Rectal smooth muscle tissue (tissue), 1 donor: ENCODE data around the gene EXT2.

Source experiments
- H3K27ac ChIP-seq: one replicate; pipeline ENCODE4 v1.7.0; 2013; ENCODE audit warnings: low read depth, low read length, inconsistent platforms
- H3K27me3 ChIP-seq: one replicate; pipeline ENCODE4 v1.7.0; 2013; ENCODE audit warnings: low read length; ENCODE audit not compliant: control insufficient read depth, insufficient read depth
- H3K36me3 ChIP-seq: one replicate; pipeline ENCODE4 v1.7.0; 2013; ENCODE audit warnings: low read length; ENCODE audit not compliant: control insufficient read depth, insufficient read depth
- H3K4me1 ChIP-seq: one replicate; pipeline ENCODE4 v1.7.0; 2013; ENCODE audit warnings: low read length; ENCODE audit not compliant: control insufficient read depth, insufficient read depth
- H3K4me3 ChIP-seq: one replicate; pipeline ENCODE4 v1.7.0; 2013; ENCODE audit warnings: low read length
- H3K9ac ChIP-seq: one replicate; pipeline ENCODE4 v1.7.0; 2013; ENCODE audit warnings: low read length

The EXT2 gene

DNA sequence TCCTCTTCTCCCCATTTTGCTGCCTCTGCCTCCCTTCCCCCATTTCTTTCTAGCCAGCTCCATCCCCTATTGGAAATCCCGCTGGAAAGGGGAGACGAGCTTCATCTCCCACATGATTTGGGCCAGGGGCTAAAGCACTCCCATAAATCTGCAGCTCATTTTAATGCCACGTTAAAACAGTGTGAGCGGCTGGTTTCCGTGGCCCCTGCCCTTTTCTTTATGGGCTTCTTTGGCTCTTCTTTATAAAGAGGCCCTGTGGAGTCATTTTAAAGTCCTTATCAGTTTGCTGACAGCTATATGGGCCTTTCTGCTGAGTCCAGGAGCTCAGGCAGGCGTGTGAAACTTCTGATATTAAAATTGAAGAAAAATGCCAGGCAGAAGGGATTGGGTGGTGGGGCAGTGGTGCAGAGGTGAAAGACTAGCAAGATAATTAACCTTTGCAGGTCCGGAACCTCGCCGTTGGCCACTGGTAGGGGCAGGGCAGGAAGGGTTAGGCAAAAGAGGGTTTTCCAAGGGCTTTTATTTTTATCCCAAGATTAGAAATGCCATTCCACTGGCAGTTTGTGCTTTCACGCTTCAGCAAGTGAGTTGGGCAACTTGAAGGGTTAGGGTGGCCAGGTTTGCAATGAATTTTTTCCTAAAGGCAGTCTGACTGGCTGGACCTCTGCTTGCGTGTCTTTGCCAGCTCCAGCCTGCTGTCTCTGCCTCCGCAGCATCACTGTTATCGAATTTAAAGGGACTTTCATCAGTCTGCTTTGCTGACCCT lies 44.3 kb downstream of the EXT2 start:
- Histone ChIP-seq H3K36me3 (no peaks in the 10 kb centered on the region), H3K9ac (no peak overlapping the region), H3K27me3 (no peaks in the 10 kb centered on the region), H3K4me1 (no peaks in the 10 kb centered on the region), H3K27ac (no peak overlapping the region), H3K4me3 (no peak overlapping the region)

DNA sequence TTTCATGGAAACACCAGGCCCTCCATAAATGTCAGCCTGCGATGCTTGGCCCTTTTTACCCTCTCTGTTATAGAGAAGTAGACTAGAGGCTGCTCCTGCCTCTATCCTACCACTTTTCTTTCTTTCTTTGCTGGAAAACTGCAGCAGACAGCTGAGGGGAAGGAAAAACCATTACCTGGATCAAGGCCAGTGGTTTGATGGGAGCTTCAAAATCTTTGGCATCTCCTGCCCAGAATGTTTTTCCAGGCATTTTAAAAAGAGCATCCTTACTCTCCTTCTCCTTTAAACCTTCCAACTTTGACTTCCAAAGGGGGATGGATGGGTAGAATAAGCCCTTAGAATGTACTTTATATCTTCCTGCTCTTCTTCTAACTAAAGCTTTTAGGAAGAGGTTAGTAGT lies 44.9 kb downstream of the EXT2 start:
- H3K36me3 ChIP-seq, result no peaks in the 10 kb centered on the region
- H3K4me1 ChIP-seq, result no peaks in the 10 kb centered on the region
- no peak overlapping the region for H3K4me3 ChIP-seq
- no peak overlapping the region for H3K9ac ChIP-seq
- H3K27ac ChIP-seq, result no peak overlapping the region
- no peaks in the 10 kb centered on the region for H3K27me3 ChIP-seq

DNA sequence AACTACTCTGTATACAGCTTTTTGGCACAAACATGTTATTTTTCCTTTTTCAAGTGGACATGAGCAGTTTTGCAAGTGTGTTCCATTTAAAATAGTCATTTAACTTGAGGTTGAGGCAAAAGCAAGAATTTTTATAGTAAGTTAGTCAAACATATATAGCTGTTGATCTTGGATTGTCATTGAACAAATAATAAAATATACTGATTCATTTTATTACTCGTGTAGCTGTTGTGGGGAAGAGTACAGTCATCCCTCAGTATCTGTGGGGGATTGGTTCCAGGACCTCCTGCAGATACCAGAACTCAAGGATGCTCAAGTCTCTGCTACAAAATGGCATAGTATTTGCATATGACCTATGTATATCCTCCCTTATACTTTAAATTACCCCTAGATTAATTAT lies 45.3 kb downstream of the EXT2 start:
- no peaks in the 10 kb centered on the region for H3K27me3 ChIP-seq
- H3K36me3 ChIP-seq, result no peaks in the 10 kb centered on the region
- no peak overlapping the region for H3K9ac ChIP-seq
- H3K27ac ChIP-seq, result no peak overlapping the region
- H3K4me1 ChIP-seq, result no peaks in the 10 kb centered on the region
- no peak overlapping the region for H3K4me3 ChIP-seq

DNA sequence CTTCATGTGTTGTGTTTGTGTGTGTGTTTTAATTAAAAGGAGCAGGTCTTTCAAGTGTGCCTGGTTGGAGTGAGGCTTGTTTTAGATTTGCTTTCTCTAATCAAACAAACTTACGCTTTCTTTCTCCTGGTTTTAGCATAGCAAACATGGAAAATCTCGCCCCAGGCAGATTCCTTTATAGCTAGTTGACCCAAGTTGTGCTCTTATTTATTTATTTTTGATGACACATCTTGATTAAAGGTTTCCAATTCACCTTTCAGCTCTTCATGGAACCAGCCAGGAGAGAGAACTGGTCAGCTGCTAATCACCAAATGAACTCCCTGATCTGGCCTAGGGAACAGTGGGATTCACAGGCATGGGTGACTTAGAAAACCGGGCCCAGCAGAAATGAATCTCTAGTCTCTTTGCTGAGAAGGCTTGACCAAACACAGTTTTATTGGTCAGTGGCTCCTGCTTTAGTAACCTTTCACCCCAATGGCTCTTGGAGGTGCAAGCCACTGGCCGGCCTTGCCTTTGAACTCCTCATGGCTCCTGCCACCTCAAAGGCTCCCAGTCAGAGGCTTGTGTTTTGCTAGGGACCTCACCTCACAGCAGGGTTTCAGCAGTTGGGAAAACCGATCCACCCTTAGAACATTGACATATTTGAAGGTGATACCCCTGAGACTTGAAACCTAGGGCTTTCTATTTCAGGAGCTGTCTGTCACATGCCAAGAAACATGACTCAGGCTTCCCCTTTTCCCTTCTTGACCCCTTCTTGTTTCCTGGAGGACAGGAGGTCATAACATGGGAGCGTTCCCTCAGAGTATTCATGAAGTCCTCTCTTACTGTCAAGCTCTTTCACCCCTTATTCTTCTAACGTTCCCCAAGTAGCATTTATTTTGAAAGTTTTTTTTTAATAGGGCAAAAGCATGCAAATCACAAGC lies 48.8 kb downstream of the EXT2 start:
- no peak overlapping the region for H3K4me3 ChIP-seq
- no peak overlapping the region for H3K27ac ChIP-seq
- H3K4me1 ChIP-seq, result no peaks in the 10 kb centered on the region
- H3K36me3 ChIP-seq, result no peaks in the 10 kb centered on the region
- no peaks in the 10 kb centered on the region for H3K27me3 ChIP-seq
- no peak overlapping the region for H3K9ac ChIP-seq

DNA sequence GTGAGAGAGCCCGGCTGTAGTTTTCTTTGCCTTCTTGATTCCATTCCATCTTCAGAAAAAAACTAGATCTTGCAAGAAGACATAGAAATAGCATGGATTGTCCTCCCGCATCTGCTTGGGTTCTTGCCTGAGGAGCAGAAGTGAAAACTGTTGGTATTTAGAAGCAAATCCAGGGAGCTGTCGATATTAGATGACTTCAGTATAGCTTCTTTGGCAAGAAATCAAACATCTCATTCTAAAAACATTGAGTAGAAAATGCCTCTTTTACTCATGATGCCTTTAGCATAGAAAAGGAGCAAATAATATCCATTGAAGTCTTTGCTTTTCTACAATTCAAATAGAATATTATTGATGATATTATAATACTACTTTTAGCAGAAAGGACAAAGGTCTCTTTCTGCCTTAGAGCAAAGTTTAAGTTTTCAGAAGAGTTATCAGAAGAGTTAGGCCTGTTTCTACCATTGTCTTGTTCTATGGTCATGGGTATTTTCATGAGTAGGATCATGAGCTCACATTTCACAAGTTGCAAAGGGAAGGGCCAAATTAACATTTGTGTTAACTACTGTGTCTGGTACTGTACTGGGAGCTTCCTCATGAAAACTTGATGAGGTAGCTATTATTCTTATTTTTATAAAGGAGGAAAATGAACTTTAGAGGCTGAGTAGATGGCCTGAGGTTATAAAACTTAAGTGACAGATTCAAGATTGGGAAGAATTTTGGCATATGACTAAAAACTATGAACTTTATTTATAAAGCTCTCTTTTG lies 49.7 kb downstream of the EXT2 start:
- Histone ChIP-seq H3K4me1 (no peaks in the 10 kb centered on the region), H3K27ac (no peak overlapping the region)

DNA sequence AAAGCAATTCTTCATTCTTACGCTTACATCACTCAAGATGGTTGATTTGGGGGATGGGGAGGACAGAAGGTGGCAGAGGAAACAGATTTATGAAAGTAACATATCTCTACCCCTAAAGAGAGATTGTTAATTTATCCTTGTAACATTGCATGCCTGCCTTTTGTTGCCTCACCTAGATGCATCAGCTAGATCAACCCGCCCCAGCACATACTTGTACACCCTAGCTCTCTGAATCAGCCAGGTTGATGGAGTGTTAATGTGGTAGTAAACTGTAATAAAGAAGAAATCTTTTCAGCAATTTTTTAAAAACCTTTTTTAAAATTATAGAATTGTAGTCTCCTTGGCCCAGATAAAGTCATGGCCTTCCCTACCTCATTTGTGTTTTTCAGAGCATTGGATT lies 51.5 kb downstream of the EXT2 start:
- Histone ChIP-seq H3K4me1 (no peaks in the 10 kb centered on the region), H3K9ac (no peak overlapping the region), H3K27ac (no peak overlapping the region), H3K36me3 (peaks cover 2% of the 10 kb centered on the region), H3K4me3 (no peak overlapping the region), H3K27me3 (no peaks in the 10 kb centered on the region)

More for the DNA sequence above, 49.7 kb downstream of the EXT2 start:
- no peak overlapping the region for H3K4me3 ChIP-seq
- H3K36me3 ChIP-seq, result no peaks in the 10 kb centered on the region
- no peaks in the 10 kb centered on the region for H3K27me3 ChIP-seq
- H3K9ac ChIP-seq, result no peak overlapping the region

DNA sequence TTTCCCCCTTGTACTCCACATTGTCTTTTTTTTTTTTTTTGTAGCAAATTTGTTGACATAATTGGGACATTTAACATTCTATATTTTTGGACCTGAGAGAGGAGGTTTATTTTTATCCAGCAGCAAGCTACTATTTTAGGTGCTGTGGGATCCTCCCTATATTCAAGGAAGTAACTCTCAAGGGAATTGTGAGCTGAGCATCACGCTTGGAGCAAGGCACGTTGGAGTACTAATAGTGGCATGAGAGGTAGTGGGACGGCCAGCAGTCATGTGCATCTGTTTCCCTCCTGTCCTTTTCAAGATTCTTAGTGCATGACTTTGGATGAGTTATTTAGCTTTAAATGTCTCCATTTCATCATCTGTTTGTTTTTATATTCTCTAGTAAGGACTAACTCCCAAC lies 52.3 kb downstream of the EXT2 start:
- no peak overlapping the region for H3K27ac ChIP-seq

DNA sequence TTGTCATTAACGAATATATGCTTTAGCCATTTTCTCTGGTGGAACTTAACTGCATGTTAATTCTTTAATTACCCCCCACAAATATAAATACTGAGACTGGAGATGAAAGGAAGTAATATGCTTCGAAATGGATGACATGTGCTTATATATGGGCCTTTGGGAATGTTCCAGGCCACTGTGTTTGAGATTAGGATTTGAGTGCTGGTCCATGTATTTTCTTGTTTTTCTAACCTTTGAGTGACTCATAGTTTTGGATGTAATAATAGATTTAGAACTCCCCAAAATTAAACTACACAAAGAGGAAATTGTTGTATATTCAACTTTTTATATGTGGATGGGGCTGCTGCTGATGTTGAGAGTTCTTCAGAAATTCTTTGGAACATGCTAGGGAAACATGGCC lies 54.2 kb downstream of the EXT2 start:
- Histone ChIP-seq H3K36me3 (peaks cover 2% of the 10 kb centered on the region), H3K4me1 (no peaks in the 10 kb centered on the region), H3K4me3 (no peak overlapping the region), H3K27me3 (no peaks in the 10 kb centered on the region), H3K27ac (no peak overlapping the region), H3K9ac (no peak overlapping the region)

More for the DNA sequence above, 52.3 kb downstream of the EXT2 start:
- Histone ChIP-seq H3K4me1 (no peaks in the 10 kb centered on the region), H3K27me3 (no peaks in the 10 kb centered on the region), H3K36me3 (peaks cover 2% of the 10 kb centered on the region), H3K9ac (no peak overlapping the region), H3K4me3 (no peak overlapping the region)

DNA sequence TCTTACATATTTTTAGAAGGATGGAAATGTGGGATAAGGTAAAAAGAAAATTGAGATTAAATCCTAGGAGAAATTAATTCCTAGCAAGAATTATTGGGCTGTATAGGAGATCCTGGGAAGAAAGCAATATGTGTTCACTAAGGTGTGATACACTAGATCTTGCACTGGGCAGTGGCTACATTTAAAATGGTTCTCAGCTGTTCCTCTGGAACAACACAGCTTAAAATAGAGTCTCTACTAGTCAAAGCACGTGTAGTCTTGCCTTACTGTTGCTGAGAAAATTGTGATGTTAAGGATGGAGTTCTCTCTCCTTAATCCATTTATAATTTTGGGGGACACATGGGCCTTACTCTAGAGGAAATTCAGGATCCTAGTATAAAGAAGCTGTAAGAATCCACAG lies 54.9 kb downstream of the EXT2 start:
- Histone ChIP-seq H3K27me3 (no peaks in the 10 kb centered on the region), H3K27ac (no peak overlapping the region), H3K9ac (no peak overlapping the region), H3K36me3 (peaks cover 2% of the 10 kb centered on the region), H3K4me3 (no peak overlapping the region), H3K4me1 (no peaks in the 10 kb centered on the region)

DNA sequence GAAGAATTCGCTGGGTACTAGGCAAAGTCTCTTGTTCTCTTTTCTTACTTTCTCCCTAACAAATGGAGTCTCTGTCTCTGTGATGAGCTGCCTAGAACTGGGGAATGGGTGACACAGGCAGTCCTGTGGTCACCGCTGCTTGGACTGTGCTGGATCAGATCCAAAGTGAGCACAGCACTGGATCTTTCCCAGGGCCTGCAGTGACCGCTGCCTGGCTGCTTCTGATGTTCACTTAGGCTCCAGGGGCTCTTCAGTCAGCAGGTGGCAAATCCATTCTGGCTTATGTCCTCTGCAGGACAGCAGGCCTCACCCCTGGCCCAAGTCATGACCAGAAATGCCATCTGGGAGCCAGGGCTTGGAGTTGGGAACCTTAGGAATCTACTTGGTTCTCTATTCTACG lies 61.5 kb downstream of the EXT2 start:
- H3K9ac ChIP-seq, result no peak overlapping the region
- H3K4me1 ChIP-seq, result no peaks in the 10 kb centered on the region
- H3K27me3 ChIP-seq, result no peaks in the 10 kb centered on the region
- H3K36me3 ChIP-seq, result no peaks in the 10 kb centered on the region
- H3K27ac ChIP-seq, result no peak overlapping the region
- no peak overlapping the region for H3K4me3 ChIP-seq

DNA sequence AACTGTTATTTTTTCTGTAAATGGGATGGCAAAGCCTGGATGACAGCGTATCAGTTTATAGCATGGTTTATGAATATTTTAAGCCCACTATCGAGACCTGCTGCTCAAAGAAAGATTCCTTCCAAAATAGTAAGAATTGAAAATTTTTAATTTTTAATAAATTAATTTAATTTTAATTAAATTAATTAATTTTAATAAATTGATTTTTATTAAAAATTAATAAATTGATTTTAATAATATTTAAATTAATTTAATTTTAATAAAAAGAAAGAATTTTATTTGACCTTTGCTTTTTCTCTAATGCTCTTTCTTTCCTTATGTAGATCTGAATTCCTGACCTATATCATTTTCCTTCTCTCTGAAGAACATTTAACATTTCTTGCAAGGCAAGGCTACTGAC lies 62.9 kb downstream of the EXT2 start:
- Histone ChIP-seq H3K27me3 (no peaks in the 10 kb centered on the region), H3K27ac (no peak overlapping the region), H3K36me3 (no peaks in the 10 kb centered on the region), H3K4me1 (no peaks in the 10 kb centered on the region), H3K4me3 (no peak overlapping the region), H3K9ac (no peak overlapping the region)
